HUDEP-2 (cell line): Measurements from ENCODE around the gene DNTTIP2.
"Not testable (repeated sequence)": the region's sequence is repeated elsewhere in the genome, so short reads cannot be mapped to it uniquely, and the experiment has no call there.

Experiments used
- DNase-seq, 76 experiments: peaks; one replicate each; lab custom pipeline; 2025; ENCODE audit not compliant: unreplicated experiment in 76 of 76; lab: John Stamatoyannopoulos, UW

DNTTIP2 gene

GRCh38 chr1:93844262-93845045, 34.6 kb downstream of the DNTTIP2 start:
- DNase-seq: peak in 47 of 76 experiments; percentile 1 to 79 (median 40)

- DNase-seq: no peak
These were observed 36.1 kb downstream of the DNTTIP2 start for GRCh38 chr1:93842750-93843500.

- DNase-seq: no peak
These were observed 37.2 kb downstream of the DNTTIP2 start for GRCh38 chr1:93841771-93842170.

- no peak for DNase-seq
These were observed 38.0 kb downstream of the DNTTIP2 start for GRCh38 chr1:93840956-93841482.

GRCh38 chr1:93839753-93840152, 39.3 kb downstream of the DNTTIP2 start:
- DNase-seq: no peak

- DNase-seq: no peak
These were observed 39.7 kb downstream of the DNTTIP2 start for GRCh38 chr1:93839307-93839706.

- no peak for DNase-seq
These were observed 41.0 kb downstream of the DNTTIP2 start for GRCh38 chr1:93837961-93838360.

- DNase-seq: not testable (repeated sequence)
These were observed 45.7 kb downstream of the DNTTIP2 start for GRCh38 chr1:93833293-93833692.

- no peak for DNase-seq
These were observed 49.9 kb downstream of the DNTTIP2 start for GRCh38 chr1:93829061-93829460.

- no peak for DNase-seq
These were observed 50.6 kb downstream of the DNTTIP2 start for GRCh38 chr1:93828367-93828755.

GRCh38 chr1:93827633-93828366, 51.2 kb downstream of the DNTTIP2 start:
- DNase-seq: no peak

- DNase-seq: no peak
These were observed 51.9 kb downstream of the DNTTIP2 start for GRCh38 chr1:93827128-93827527.

- DNase-seq: no peak
These were observed 54.2 kb downstream of the DNTTIP2 start for GRCh38 chr1:93824834-93825233.

- DNase-seq: no peak
These were observed 56.1 kb downstream of the DNTTIP2 start for GRCh38 chr1:93822730-93823425.

- no peak for DNase-seq
These were observed 57.4 kb downstream of the DNTTIP2 start for GRCh38 chr1:93821423-93822144.

- no peak for DNase-seq
These were observed 58.2 kb downstream of the DNTTIP2 start for GRCh38 chr1:93820554-93821422.

- DNase-seq: no peak
These were observed 60.4 kb downstream of the DNTTIP2 start for GRCh38 chr1:93818570-93818959.

- no peak for DNase-seq
These were observed 61.0 kb downstream of the DNTTIP2 start for GRCh38 chr1:93817819-93818569.
